ENCODE results near the gene CDRT15.

DNA sequence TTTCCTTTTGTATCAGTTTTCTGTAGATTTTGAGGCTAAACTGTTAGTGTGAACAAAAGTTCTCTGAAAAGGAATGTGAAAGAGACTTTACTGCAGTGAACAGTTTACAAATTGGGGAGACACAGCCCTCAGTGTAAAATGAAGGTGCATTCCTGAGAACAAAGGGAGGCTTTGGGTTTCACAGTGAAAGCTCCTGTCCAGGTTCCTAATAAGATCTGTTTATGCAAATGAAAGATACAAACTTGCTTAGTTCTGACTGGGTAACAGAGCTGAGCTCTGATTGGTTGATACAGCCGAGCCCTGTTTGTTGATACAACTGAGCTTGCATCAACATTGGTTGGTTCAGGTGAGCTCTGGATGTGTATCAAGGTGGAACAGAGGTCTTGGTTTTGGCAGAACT is 8.3 kb upstream of the CDRT15 start:
- TF ChIP-seq, protein P1, sequence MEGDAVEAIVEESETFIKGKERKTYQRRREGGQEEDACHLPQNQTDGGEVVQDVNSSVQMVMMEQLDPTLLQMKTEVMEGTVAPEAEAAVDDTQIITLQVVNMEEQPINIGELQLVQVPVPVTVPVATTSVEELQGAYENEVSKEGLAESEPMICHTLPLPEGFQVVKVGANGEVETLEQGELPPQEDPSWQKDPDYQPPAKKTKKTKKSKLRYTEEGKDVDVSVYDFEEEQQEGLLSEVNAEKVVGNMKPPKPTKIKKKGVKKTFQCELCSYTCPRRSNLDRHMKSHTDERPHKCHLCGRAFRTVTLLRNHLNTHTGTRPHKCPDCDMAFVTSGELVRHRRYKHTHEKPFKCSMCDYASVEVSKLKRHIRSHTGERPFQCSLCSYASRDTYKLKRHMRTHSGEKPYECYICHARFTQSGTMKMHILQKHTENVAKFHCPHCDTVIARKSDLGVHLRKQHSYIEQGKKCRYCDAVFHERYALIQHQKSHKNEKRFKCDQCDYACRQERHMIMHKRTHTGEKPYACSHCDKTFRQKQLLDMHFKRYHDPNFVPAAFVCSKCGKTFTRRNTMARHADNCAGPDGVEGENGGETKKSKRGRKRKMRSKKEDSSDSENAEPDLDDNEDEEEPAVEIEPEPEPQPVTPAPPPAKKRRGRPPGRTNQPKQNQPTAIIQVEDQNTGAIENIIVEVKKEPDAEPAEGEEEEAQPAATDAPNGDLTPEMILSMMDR (IDR thresholded peaks at IDR 0.05), result no peak
- no peak for TF ChIP-seq POLR2A (IDR thresholded peaks at IDR 0.05)

All from esophagus squamous epithelium (tissue), 4 donors.